GM10847 (cell line): ENCODE measurements around the gene MPO.

Experiments used
- POLR2A ChIP-seq: IDR thresholded peaks from 2 replicates; pipeline ENCODE4 v1.6.1; 2011; ENCODE audit not compliant: insufficient read length; ENCODE audit errors: extremely low read depth

The MPO gene

GRCh38 chr17:58322581-58323185 lies 41.9 kb upstream of the MPO start:
- TF ChIP-seq POLR2A: no peak

- no peak for TF ChIP-seq POLR2A
Measured at GRCh38 chr17:58321571-58322525, 41.1 kb upstream of the MPO start.

GRCh38 chr17:58320570-58321323 lies 40.0 kb upstream of the MPO start:
- TF ChIP-seq POLR2A: no peak

GRCh38 chr17:58320163-58320558 lies 39.4 kb upstream of the MPO start:
- TF ChIP-seq POLR2A: no peak

DNA sequence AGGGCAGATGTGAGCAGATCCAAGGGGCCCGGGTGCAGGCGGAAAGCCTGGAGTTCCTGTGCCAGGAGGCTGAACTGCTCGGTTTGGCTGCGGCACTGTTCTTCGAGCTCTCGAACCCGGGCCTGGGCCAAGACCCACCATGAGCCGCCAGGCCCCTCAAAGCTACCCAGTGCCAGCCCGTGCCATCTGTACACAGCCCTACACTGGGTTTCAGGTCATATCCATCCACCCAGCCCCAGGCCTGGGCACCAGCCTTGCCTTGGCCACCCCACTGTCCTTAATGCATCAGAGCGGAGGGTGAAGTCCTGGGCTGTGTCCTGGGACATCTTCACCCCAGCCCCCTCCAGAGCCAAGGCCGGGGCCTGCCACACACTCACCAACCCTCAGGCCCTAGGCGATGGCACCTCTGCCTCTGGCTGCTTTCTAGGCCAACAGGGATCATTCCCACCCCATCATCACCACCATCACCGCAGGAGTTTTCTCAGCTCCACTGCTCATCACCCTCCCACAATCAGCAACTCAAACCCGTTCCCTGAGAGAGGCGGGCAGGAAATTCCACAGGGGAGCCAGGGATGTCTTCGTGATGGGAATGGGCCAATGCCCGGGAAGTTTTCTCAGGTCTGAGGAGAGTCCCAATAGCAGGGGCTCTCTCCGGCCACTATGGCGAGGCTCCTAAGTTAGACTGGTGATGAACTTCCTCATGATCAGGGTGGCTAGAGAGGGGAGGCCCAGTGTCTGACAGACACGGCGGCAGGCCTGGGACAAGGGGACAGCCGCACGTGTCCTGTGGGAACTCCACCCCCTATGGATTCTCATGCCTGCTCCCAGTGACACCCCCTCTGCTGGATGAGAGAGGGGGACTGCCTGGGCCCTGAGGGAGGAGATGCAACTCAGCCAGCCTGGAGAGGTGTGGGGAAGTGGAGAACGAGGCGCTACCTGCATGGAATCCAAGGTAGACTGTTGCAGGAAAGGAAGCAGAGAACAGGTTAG lies 38.7 kb upstream of the MPO start:
- TF ChIP-seq POLR2A: no peak

GRCh38 chr17:58318627-58319172 lies 38.0 kb upstream of the MPO start:
- no peak for TF ChIP-seq POLR2A

GRCh38 chr17:58318065-58318481 lies 37.3 kb upstream of the MPO start:
- no peak for TF ChIP-seq POLR2A

DNA sequence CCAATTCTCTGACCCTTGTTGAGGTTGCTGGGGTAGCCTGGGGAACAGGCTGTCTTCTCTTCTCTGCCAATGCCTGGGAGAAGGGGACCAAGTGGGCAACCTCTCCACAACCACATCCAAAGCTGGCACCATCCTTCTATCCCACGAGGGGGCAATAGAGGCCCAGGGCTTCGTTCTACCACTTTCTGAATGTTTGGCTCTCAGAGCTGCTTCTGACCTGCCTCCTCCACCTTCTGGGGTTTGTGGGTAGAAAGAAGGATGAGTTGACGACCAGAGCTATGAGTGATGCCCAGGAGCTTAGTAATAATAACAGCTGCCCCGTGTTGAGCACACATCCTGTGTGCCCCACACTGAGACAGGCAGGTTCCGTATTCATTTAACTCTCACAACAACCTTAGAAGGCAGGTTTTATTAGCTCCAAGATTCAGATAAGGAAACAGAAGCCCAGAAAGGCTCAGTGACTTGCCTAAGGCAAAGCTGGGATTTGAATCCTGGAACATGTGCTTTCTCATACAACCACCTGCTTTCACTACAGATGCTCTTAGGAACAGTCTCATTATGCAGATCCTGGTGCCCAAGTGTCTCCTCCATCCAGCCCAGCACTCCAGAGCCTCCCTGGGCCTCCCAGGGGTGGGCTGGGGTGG lies 36.8 kb upstream of the MPO start:
- no peak for TF ChIP-seq POLR2A

DNA sequence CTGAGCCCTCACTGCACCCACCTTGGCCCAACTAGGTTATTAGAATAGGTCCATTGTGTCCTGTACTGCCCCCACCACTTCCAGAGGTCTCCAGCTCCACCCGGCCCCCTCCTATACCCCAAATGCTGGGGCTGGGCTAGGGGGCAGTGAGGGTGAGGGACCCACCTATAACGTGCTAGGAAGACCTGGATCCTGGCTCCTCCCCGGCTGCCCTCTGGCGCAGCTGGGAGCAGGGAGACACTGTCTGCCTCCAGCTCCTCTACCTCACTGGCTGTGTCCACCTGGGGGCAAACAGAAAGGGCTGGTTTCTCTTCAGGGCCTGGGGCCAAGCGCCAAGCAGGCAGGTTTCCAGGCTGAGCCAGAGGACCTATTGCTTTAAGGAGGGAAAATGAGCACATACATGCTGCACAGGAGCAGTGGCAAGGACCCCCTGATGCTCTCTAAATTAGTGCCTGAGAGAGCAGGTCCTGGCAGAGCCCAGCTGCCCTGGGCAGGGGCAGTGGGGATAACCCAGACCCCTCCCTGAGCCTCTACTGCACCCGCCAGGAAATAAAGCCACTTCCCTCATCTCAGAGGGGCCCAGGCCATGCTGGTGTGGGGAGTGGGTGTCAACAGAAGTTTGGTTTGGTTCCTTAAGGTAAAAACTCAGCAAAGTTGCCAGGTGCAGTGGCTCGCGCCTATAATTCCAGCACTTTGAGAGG lies 35.7 kb upstream of the MPO start:
- TF ChIP-seq POLR2A: no peak

- TF ChIP-seq POLR2A: no peak
Measured at GRCh38 chr17:58315750-58316149, 35.0 kb upstream of the MPO start.

DNA sequence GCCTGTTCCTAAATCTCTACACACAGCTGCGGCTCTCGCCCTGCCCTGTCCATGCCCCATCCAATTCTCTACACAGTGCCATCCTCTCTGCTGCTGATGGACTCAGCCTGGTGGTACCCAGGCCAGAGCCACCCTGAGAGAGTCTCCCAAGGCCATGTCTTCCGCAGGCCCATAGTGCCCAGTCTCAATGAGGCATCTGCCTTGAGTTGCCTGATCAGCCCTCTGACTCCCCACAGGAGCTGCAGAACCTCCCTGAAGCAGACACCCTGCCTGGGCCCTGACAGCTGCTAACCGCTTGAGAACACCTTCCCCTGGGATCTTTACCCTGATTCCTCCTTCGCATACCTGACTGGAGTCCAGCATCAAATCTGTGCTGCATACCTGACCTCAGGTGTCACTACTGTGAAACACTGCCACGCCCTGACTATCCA lies 34.6 kb upstream of the MPO start:
- TF ChIP-seq POLR2A: no peak

DNA sequence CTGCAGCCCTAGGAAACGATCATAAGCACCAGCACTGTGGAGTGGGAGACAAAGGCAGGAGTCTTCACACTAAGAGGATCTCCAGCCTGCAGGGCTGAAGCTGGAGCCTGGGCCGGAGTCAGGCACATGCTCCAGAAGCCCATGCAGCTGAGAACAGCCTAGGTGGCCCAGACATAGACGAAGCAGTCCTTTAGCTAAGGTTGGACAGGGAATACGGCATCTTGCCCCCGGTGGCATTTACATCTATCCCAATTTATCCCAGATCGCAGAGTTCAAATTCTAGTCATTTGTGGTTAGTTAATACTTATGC lies 33.9 kb upstream of the MPO start:
- no peak for TF ChIP-seq POLR2A
